Breast epithelium (tissue), 4 donors: ENCODE results near the gene LPCAT3. TPM values are rescaled to one million over a fixed set of nuclear protein-coding genes. Genes with fewer than 3 reads are reported as not detected.

ENCODE experiments used
- DNase-seq, 2 donors: peaks; one replicate each; pipeline ENCODE4 v3.0.0-alpha.2; 2019; ENCODE audit warnings: low spot score in 2 of 2
- H3K27ac ChIP-seq, 2 donors: fragments of 200-600 bp; sonication (generic) in 1 of 2; one replicate each; pipeline ENCODE4 v1.5.1; 2016 to 2019; ENCODE audit warnings: mild to moderate bottlenecking in 1 of 2
- H3K27me3 ChIP-seq, 2 donors: fragments of 200-600 bp; sonication (generic) in 1 of 2; one replicate each; pipeline versions ENCODE4 v1.5.1 to v1.6.0; 2017 to 2019; ENCODE audit warnings: control low read depth in 1 of 2, mild to moderate bottlenecking in 1 of 2
- H3K36me3 ChIP-seq: fragments of 200-600 bp; one replicate; pipeline ENCODE4 v1.5.1; 2019
- H3K4me1 ChIP-seq, 2 donors: fragments of 200-600 bp; sonication (generic); one replicate each; pipeline ENCODE4 v1.5.1; 2016 to 2019; ENCODE audit warnings: control low read depth in 1 of 2
- H3K4me3 ChIP-seq, 3 donors: fragments of 200-600 bp; sonication (generic); 1 replicate in 2 of 3; 2 replicates in 1 of 3; pipeline ENCODE4 v1.5.1; 2016 to 2019; ENCODE audit warnings: mild to moderate bottlenecking in 3 of 3, moderate library complexity in 2 of 3
- H3K9me3 ChIP-seq, 2 donors: fragments of 200-600 bp; sonication (generic) in 1 of 2; one replicate each; pipeline ENCODE4 v1.5.1; 2016 to 2019; ENCODE audit warnings: control low read depth in 1 of 2
- POLR2A ChIP-seq: fragments of 450-650 bp; IDR thresholded peaks from one replicate; pipeline ENCODE4 v1.6.1; 2016; ENCODE audit warnings: antibody characterized with exemption, mild to moderate bottlenecking, moderate library complexity
- POLR2AphosphoS5 ChIP-seq, 3 donors: sonication (generic); formaldehyde crosslinking; IDR thresholded peaks; one replicate each; pipeline ENCODE4 v1.6.1; 2017; ENCODE audit warnings: antibody characterized with exemption in 3 of 3
- intact Hi-C: fragments of 100-400 bp; cut with DNase I; formaldehyde crosslinking; loops from one replicate; pipeline ENCODE4 v1.15.1; 2023; ENCODE audit warnings: low total_unique reads
- total RNA-seq, 3 donors: library from RNA; depleted of rRNA; stranded (reverse); fragments of >200 nt; gene quantifications; one replicate each; pipeline ENCODE4 v1.1.0, GENCODE V29; 2016
- TF ChIP-seq, protein P1 (sequence below), 3 donors: fragments of 450-650 bp; IDR thresholded peaks; one replicate each; pipeline ENCODE4 v1.5.1; 2016 to 2017; ENCODE audit warnings: antibody characterized with exemption in 3 of 3, mild to moderate bottlenecking in 3 of 3, moderate library complexity in 3 of 3

Gene LPCAT3
- total RNA-seq, 3 donors from 2014 or later: 28.3 to 67.5 (median 63.7) TPM

DNA sequence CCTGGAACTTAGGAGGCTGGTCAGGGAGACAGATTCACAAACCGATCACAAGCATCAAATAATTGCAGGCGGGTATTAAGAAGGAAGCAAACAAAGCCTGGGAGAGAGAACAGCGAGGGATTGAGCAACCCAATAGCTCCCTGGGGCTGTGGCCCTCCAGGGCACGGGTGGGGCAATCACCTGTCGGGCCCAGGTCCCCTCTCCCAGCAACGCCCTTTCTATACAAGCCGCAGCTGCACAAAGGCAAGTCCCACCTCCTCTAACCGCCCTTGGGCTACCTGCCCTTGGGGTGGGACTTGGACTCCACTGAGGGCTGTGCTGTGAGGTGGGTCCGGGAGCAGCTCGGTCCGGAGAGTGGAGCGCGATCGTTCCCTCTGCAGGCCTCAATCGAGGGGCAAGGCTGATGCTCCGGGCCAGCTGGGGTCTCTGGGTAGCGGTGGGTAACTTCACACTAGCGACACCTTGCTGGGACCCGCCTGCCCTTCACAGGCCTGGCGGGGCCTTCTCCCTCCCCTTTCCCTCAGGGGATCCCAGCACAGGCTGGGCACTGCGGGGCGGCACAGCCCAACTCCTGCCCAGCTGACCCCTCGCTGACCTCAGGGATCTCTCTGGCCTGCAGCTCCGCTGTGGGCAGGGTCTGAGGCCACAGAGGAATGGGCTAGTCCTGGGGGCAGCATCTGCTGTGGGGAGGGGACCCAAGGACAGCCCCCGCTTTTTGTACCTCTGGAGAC, 55.8 kb downstream of the LPCAT3 start:
- H3K4me3 ChIP-seq: peak overlapping the region; percentile 24 to 78 (median 76)
- H3K9me3 ChIP-seq: no peaks in the 10 kb centered on the region
- no peaks in the 10 kb centered on the region for H3K27me3 ChIP-seq
- no peak for DNase-seq
- peak overlapping the region; percentile 98 to 99 for H3K27ac ChIP-seq
- intact Hi-C loops: loop anchor here (10.0 kb wide), 1 partner anchor 98 kb away; the partner anchor contains the start of gene TPI1
- peaks cover 8 to 22% of the 10 kb centered on the region in 2 donors for H3K4me1 ChIP-seq
- H3K36me3 ChIP-seq: no peaks in the 10 kb centered on the region
- TF ChIP-seq POLR2A: no peak
- TF ChIP-seq, protein P1, sequence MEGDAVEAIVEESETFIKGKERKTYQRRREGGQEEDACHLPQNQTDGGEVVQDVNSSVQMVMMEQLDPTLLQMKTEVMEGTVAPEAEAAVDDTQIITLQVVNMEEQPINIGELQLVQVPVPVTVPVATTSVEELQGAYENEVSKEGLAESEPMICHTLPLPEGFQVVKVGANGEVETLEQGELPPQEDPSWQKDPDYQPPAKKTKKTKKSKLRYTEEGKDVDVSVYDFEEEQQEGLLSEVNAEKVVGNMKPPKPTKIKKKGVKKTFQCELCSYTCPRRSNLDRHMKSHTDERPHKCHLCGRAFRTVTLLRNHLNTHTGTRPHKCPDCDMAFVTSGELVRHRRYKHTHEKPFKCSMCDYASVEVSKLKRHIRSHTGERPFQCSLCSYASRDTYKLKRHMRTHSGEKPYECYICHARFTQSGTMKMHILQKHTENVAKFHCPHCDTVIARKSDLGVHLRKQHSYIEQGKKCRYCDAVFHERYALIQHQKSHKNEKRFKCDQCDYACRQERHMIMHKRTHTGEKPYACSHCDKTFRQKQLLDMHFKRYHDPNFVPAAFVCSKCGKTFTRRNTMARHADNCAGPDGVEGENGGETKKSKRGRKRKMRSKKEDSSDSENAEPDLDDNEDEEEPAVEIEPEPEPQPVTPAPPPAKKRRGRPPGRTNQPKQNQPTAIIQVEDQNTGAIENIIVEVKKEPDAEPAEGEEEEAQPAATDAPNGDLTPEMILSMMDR (IDR thresholded peaks at IDR 0.05): no peak
- TF ChIP-seq POLR2AphosphoS5 (IDR thresholded peaks at IDR 0.05): no peak

DNA sequence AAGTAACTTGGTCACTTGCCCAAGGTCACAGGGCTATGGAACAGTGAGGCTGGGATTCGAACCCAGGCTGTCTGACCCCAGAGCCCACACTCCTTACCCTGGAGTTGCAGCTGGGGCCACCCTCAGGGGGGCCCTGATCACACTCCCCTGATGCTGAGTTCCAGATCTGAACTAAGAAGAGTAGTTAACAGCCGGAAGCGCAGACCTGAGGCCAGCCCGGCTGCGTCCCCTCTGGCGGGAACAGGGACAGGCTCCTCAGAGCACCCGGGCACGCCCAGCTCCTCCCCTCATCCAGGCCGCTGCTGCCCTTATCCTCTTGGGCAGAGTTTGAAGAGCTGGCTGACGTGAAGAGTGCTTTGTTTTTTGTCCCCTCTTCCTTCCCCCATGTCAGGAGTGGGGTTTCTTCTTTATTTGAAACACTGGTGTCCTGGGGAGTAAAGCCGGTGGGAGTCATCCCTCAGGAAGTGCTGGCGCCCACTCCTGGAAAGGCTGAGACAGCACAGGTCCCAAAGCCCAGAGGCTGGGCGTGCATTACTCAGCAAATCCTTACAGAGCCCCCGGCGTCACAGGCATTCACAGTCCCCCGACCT, 56.5 kb downstream of the LPCAT3 start:
- no peaks in the 10 kb centered on the region for H3K36me3 ChIP-seq
- intact Hi-C loops: loop anchor here (10.0 kb wide), 1 partner anchor 97 kb away; the partner anchor contains the start of gene TPI1
- peaks cover 8 to 22% of the 10 kb centered on the region in 2 donors for H3K4me1 ChIP-seq
- DNase-seq: peak in 1 of 2 donors; percentile 55
- no peaks in the 10 kb centered on the region for H3K9me3 ChIP-seq
- H3K4me3 ChIP-seq: peak overlapping the region; percentile 24 to 78 (median 76)
- H3K27ac ChIP-seq: peak overlapping the region; percentile 98 to 99
- H3K27me3 ChIP-seq: no peaks in the 10 kb centered on the region
- TF ChIP-seq, protein P1 (IDR thresholded peaks at IDR 0.05): peak; percentile 25 to 43 (median 26)
- TF ChIP-seq POLR2A (no peak), POLR2AphosphoS5 (IDR thresholded peaks at IDR 0.05) (no peak)

DNA sequence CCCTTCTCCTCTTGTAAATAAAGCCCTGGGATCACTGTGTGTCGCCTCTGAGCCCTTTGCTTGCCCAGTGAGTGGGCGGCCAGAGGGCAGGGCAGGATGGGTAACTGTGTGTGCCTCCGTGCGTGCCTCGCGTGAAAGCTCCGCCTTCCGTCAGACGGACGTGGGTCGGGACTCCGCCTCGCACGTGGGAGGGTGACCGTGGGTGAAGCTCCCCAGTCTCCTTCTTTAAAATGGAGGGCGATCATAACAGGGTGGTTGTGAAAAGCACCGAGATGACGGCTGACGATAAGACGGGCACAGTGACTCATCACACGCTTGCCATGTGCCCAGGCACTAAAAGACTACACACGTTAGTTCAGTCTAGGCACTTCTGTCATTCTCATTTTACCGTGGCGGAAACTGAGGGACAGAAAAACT, 57.0 kb downstream of the LPCAT3 start:
- peaks cover 8 to 22% of the 10 kb centered on the region in 2 donors for H3K4me1 ChIP-seq
- H3K27ac ChIP-seq: peak overlapping the region; percentile 98 to 99
- H3K9me3 ChIP-seq: no peaks in the 10 kb centered on the region
- peak overlapping the region; percentile 24 to 78 (median 76) for H3K4me3 ChIP-seq
- TF ChIP-seq POLR2AphosphoS5 (IDR thresholded peaks at IDR 0.05): peak in 2 of 3 donors; percentile 47 to 55
- TF ChIP-seq POLR2A: no peak
- H3K27me3 ChIP-seq: no peaks in the 10 kb centered on the region
- intact Hi-C loops: loop anchor here (10.0 kb wide), 1 partner anchor 96 kb away; the partner anchor contains the start of gene TPI1
- no peaks in the 10 kb centered on the region for H3K36me3 ChIP-seq
- DNase-seq: peak; percentile 77 to 79

DNA sequence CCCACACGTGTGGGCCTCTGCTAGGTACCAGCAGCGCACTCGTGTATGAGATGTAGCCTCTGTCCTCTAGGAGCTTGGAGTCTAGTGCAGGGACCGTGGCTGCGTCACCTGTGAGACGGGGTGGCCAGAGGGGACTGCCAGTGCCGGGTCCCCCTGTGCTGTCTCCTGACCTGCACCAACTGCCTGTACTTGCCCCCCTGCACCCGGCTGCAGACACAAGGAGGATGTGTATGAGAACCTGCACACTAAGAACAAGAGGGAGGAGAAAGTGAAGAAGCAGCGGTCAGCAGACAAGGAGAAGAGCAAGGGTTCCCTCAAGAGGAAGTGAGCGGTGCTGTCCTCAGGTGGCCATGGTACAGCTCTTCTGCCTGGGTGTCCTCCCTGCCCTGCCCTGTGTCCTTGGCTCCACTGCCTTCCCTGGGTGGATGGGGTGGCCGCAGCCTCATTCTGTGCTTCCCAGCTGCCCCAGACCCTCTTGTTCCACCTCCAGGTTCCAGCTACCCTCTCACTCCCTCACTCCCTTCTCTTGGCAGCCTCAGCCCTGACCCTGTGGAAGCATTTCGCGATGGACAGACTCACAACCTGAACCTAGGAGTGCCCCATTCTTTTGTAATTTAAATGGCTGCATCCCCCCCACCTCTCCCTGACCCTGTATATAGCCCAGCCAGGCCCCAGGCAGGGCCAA, 57.5 kb downstream of the LPCAT3 start:
- Histone ChIP-seq H3K27ac (peak overlapping the region; percentile 98 to 99), H3K36me3 (no peaks in the 10 kb centered on the region), H3K4me1 (peaks cover 8 to 22% of the 10 kb centered on the region in 2 donors), H3K27me3 (no peaks in the 10 kb centered on the region), H3K4me3 (peak overlapping the region in 2 of 3 donors; percentile 76 to 78), H3K9me3 (no peaks in the 10 kb centered on the region)
- intact Hi-C loops: loop anchor here (10.0 kb wide), 1 partner anchor 96 kb away; the partner anchor contains the start of gene TPI1
- no peak for TF ChIP-seq POLR2A
- TF ChIP-seq, protein P1 (IDR thresholded peaks at IDR 0.05): peak in 1 of 3 donors; percentile 12
- DNase-seq: no peak

DNA sequence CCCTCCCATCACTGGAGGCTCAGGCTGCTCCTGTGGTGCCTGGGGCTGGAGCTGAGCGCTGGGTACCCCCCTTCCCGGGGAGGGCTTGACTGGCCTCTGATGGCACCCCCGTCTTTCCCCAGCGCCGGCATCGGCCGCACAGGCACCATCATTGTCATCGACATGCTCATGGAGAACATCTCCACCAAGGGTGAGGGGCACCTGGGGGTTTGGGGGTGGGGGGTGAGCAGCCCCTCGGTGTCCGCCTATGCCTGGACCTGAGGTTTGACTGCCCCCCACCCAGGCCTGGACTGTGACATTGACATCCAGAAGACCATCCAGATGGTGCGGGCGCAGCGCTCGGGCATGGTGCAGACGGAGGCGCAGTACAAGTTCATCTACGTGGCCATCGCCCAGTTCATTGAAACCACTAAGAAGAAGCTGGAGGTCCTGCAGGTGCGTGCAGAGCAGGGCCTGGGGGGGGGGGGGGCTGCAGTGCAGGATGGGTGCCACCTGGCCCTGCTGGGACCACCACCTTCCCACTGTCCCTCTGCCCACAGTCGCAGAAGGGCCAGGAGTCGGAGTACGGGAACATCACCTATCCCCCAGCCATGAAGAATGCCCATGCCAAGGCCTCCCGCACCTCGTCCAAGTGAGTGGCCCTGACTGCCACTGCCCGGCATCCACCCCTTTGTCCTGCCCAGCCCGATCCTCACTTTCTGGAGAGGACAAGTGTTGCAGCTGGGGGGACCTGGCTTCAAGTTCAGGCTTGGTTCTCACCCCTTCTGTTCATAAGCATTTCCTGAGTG, 58.3 kb downstream of the LPCAT3 start:
- Histone ChIP-seq H3K36me3 (no peaks in the 10 kb centered on the region), H3K27ac (peak overlapping the region; percentile 98 to 99), H3K9me3 (no peaks in the 10 kb centered on the region), H3K4me3 (no peak overlapping the region), H3K4me1 (peaks cover 8 to 17% of the 10 kb centered on the region in 2 donors), H3K27me3 (no peaks in the 10 kb centered on the region)
- no peak for TF ChIP-seq POLR2AphosphoS5 (IDR thresholded peaks at IDR 0.05)
- TF ChIP-seq POLR2A: no peak
- TF ChIP-seq, protein P1 (IDR thresholded peaks at IDR 0.05): no peak
- no peak for DNase-seq
- intact Hi-C loops: loop anchor here (10.0 kb wide), 1 partner anchor 95 kb away; the partner anchor contains the start of gene TPI1
